ENCODE results near the gene GJB1.
A peak's percentile ranks its signal among the peaks of the same experiment; 100 is the strongest.

Gene GJB1

DNA sequence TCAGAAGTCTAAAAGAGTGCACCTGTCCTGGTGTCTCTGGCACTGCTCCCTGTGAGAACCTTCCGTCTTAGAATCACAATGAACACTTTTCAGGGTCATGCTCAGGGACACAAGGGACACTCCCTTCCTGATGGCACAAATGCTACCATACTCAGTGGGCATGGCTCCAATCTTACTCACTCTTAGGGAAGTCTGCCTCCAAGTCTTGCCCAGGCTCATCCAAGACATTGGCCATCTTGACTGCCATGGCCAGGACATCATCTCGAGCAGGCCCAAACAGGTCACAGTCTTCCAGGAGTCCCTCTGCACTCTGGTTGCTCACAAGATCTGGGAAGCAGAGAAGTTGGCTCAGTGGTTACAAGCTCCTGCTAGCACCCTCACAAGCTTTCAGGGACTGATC, 22.1 kb downstream of the GJB1 start:
- TF ChIP-seq EZH2phosphoT487 (IDR thresholded peaks at IDR 0.05; ENCODE audit: low read length) (no peak), EZH2 (optimal IDR thresholded peaks at IDR 0.05; ENCODE audit: low read depth, low read length) (no peak)
- TF ChIP-seq, protein P1, sequence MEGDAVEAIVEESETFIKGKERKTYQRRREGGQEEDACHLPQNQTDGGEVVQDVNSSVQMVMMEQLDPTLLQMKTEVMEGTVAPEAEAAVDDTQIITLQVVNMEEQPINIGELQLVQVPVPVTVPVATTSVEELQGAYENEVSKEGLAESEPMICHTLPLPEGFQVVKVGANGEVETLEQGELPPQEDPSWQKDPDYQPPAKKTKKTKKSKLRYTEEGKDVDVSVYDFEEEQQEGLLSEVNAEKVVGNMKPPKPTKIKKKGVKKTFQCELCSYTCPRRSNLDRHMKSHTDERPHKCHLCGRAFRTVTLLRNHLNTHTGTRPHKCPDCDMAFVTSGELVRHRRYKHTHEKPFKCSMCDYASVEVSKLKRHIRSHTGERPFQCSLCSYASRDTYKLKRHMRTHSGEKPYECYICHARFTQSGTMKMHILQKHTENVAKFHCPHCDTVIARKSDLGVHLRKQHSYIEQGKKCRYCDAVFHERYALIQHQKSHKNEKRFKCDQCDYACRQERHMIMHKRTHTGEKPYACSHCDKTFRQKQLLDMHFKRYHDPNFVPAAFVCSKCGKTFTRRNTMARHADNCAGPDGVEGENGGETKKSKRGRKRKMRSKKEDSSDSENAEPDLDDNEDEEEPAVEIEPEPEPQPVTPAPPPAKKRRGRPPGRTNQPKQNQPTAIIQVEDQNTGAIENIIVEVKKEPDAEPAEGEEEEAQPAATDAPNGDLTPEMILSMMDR (IDR thresholded peaks at IDR 0.05; ENCODE audit: low read length), result no peak
- Histone ChIP-seq H3K4me1 (ENCODE audit: low read length) (no peaks in the 10 kb centered on the region), H2AFZ (ENCODE audit: low read length) (no peak overlapping the region), H4K20me1 (ENCODE audit: insufficient read depth, low read length) (no peaks in the 10 kb centered on the region), H3K4me2 (ENCODE audit: low read depth, low read length) (no peak overlapping the region), H3F3A (ENCODE audit: insufficient read depth, low read length) (no peaks in the 10 kb centered on the region), H3K27ac (ENCODE audit: low read length) (no peak overlapping the region), H3K9ac (ENCODE audit: low read length) (no peak overlapping the region), H3K9me3 (replicated peaks; ENCODE audit: insufficient read depth, low read length) (no peaks in the 10 kb centered on the region), H3K9me2 (replicated peaks; ENCODE audit: insufficient read depth, low read length) (no peaks in the 10 kb centered on the region), H3K36me3 (replicated peaks; ENCODE audit: insufficient read depth, low read length) (no peaks in the 10 kb centered on the region), H3K79me2 (ENCODE audit: low read length) (no peaks in the 10 kb centered on the region), H3K4me3 (ENCODE audit: low read length) (no peak overlapping the region), H3K27me3 (replicated peaks; ENCODE audit: insufficient read depth, low read length) (no peaks in the 10 kb centered on the region)
- no peak for DNase-seq

DNA sequence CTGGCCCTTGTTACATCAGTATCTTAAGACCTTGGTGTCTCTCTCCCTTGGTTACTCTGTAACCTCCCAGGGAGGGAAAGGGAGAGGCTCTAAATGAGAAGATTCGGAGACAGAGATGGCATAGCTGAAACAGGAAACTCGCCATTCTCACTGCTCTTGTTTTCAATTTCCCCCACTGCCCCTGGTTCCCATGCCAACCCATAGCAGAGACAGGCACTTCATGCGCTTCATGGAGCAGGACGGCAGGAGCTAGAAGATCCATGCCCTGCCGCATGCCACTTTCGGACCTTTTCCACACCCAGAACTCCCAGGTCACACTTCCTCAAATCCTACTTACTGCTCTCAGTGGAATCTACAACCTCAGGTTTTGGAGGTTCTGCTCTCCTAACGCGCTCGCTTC, 27.8 kb downstream of the GJB1 start:
- H3K36me3 ChIP-seq (replicated peaks; ENCODE audit: insufficient read depth, low read length), result no peaks in the 10 kb centered on the region
- no peak overlapping the region for H3K27ac ChIP-seq (ENCODE audit: low read length)
- H3K9me3 ChIP-seq (replicated peaks; ENCODE audit: insufficient read depth, low read length), result no peaks in the 10 kb centered on the region
- TF ChIP-seq EZH2 (optimal IDR thresholded peaks at IDR 0.05; ENCODE audit: low read depth, low read length) (no peak), EZH2phosphoT487 (IDR thresholded peaks at IDR 0.05; ENCODE audit: low read length) (no peak)
- TF ChIP-seq, protein P1 (IDR thresholded peaks at IDR 0.05; ENCODE audit: low read length), result no peak
- H3K4me1 ChIP-seq (ENCODE audit: low read length), result no peaks in the 10 kb centered on the region
- no peaks in the 10 kb centered on the region for H3K27me3 ChIP-seq (replicated peaks; ENCODE audit: insufficient read depth, low read length)
- no peak overlapping the region for H2AFZ ChIP-seq (ENCODE audit: low read length)
- H3K9ac ChIP-seq (ENCODE audit: low read length), result no peak overlapping the region
- H3K79me2 ChIP-seq (ENCODE audit: low read length), result peaks cover 7% of the 10 kb centered on the region; the same call in 1 of the 2 replicates
- no peaks in the 10 kb centered on the region for H4K20me1 ChIP-seq (ENCODE audit: insufficient read depth, low read length)
- no peaks in the 10 kb centered on the region for H3K9me2 ChIP-seq (replicated peaks; ENCODE audit: insufficient read depth, low read length)
- DNase-seq, result no peak
- no peaks in the 10 kb centered on the region for H3F3A ChIP-seq (ENCODE audit: insufficient read depth, low read length)
- H3K4me2 ChIP-seq (ENCODE audit: low read depth, low read length), result no peak overlapping the region
- no peak overlapping the region for H3K4me3 ChIP-seq (ENCODE audit: low read length)

DNA sequence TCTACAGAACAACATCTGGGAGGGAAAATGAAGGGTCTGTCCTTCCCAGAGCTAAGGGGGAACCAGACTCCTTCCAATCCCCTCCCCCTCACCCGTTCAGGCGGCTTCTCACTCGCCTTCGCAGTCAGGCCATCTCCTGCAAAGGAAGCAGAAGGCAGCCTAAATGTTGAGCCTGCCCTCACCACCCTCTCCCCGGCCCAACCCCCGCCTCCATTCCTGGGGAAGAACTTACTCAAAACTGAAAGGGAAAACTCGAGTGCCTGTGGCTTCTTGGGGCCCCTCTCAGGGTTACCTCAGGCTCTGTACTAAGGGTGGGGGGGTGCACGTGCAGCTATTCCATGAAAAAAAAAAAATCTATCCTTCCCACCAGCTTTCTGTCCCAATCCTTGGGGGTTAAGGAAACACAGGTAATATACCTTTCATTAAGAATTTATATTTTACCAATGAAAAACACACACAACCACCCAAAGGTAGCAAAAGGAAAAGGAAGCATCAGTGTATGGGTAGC, 28.5 kb downstream of the GJB1 start:
- H3K4me2 ChIP-seq (ENCODE audit: low read depth, low read length), result peak overlapping the region; percentile 57; the same call in 1 of the 2 replicates
- no peak for DNase-seq

More for the DNA sequence above, 28.5 kb downstream of the GJB1 start:
- Histone ChIP-seq H3F3A (ENCODE audit: insufficient read depth, low read length) (no peaks in the 10 kb centered on the region), H2AFZ (ENCODE audit: low read length) (no peak overlapping the region), H3K9me2 (replicated peaks; ENCODE audit: insufficient read depth, low read length) (no peaks in the 10 kb centered on the region), H3K4me1 (ENCODE audit: low read length) (no peaks in the 10 kb centered on the region), H3K9ac (ENCODE audit: low read length) (no peak overlapping the region), H3K4me3 (ENCODE audit: low read length) (no peak overlapping the region), H3K27me3 (replicated peaks; ENCODE audit: insufficient read depth, low read length) (no peaks in the 10 kb centered on the region), H3K9me3 (replicated peaks; ENCODE audit: insufficient read depth, low read length) (no peaks in the 10 kb centered on the region), H3K27ac (ENCODE audit: low read length) (no peak overlapping the region), H3K36me3 (replicated peaks; ENCODE audit: insufficient read depth, low read length) (no peaks in the 10 kb centered on the region), H3K79me2 (ENCODE audit: low read length) (peaks cover 7% of the 10 kb centered on the region; the same call in 1 of the 2 replicates), H4K20me1 (ENCODE audit: insufficient read depth, low read length) (no peaks in the 10 kb centered on the region)
- no peak for TF ChIP-seq EZH2 (optimal IDR thresholded peaks at IDR 0.05; ENCODE audit: low read depth, low read length)
- TF ChIP-seq, protein P1 (IDR thresholded peaks at IDR 0.05; ENCODE audit: low read length), result no peak
- TF ChIP-seq EZH2phosphoT487 (IDR thresholded peaks at IDR 0.05; ENCODE audit: low read length), result no peak

Measured in MM.1S (cell line).